ENCODE measurements around the gene RTL1. TPM values are rescaled to one million over a fixed set of nuclear protein-coding genes. Genes with fewer than 3 reads are reported as not detected.

Gene RTL1
- total and polyA plus RNA-seq, 4 donors, result 0.44 to 2.2 (median 1.1) TPM

- H3K4me1 ChIP-seq (ENCODE audit: control insufficient read depth, insufficient read depth, low read length), result peaks cover 9% of the 10 kb centered on the region
- H3K4me3 ChIP-seq (ENCODE audit: low read depth, low read length), result no peak overlapping the region
- H3K27ac ChIP-seq (ENCODE audit: low read depth, low read length), result no peak overlapping the region
- peaks cover 41% of the 10 kb centered on the region for H3K36me3 ChIP-seq (ENCODE audit: control insufficient read depth, insufficient read depth, low read length)
- no peaks in the 10 kb centered on the region for H3K27me3 ChIP-seq (ENCODE audit: control insufficient read depth, insufficient read depth, low read length)
- DNase-seq (ENCODE audit: low read depth in 4 of 6, low spot score in 6 of 6), result no peak
- WGBS (ENCODE audit: insufficient coverage), result 92% methylated on average over 17 of the region's 17 CpGs
- H3K9me3 ChIP-seq (ENCODE audit: control insufficient read depth, insufficient read depth, low read length), result no peaks in the 10 kb centered on the region
These were observed 27.5 kb downstream of the RTL1 start for GRCh38 chr14:100875861-100876590.

- H3K4me1 ChIP-seq (ENCODE audit: control insufficient read depth, insufficient read depth, low read length), result peaks cover 9% of the 10 kb centered on the region
- WGBS (ENCODE audit: insufficient coverage), result 90% methylated on average over 3 of the region's 6 CpGs
- no peaks in the 10 kb centered on the region for H3K9me3 ChIP-seq (ENCODE audit: control insufficient read depth, insufficient read depth, low read length)
- no peak overlapping the region for H3K4me3 ChIP-seq (ENCODE audit: low read depth, low read length)
- no peaks in the 10 kb centered on the region for H3K27me3 ChIP-seq (ENCODE audit: control insufficient read depth, insufficient read depth, low read length)
- no peak for DNase-seq (ENCODE audit: low read depth in 4 of 6, low spot score in 6 of 6)
- H3K27ac ChIP-seq (ENCODE audit: low read depth, low read length), result no peak overlapping the region
- H3K36me3 ChIP-seq (ENCODE audit: control insufficient read depth, insufficient read depth, low read length), result peaks cover 32% of the 10 kb centered on the region
These were observed 28.4 kb downstream of the RTL1 start for GRCh38 chr14:100875126-100875525.

GRCh38 chr14:100874411-100875091 lies 29.0 kb downstream of the RTL1 start:
- Histone ChIP-seq H3K27ac (ENCODE audit: low read depth, low read length) (no peak overlapping the region), H3K4me1 (ENCODE audit: control insufficient read depth, insufficient read depth, low read length) (peaks cover 9% of the 10 kb centered on the region), H3K36me3 (ENCODE audit: control insufficient read depth, insufficient read depth, low read length) (peaks cover 29% of the 10 kb centered on the region), H3K27me3 (ENCODE audit: control insufficient read depth, insufficient read depth, low read length) (no peaks in the 10 kb centered on the region), H3K4me3 (ENCODE audit: low read depth, low read length) (no peak overlapping the region), H3K9me3 (ENCODE audit: control insufficient read depth, insufficient read depth, low read length) (no peaks in the 10 kb centered on the region)
- WGBS (ENCODE audit: insufficient coverage), result 85% methylated on average over 13 of the region's 21 CpGs
- no peak for DNase-seq (ENCODE audit: low read depth in 4 of 6, low spot score in 6 of 6)

- H3K27me3 ChIP-seq (ENCODE audit: control insufficient read depth, insufficient read depth, low read length), result no peaks in the 10 kb centered on the region
- H3K9me3 ChIP-seq (ENCODE audit: control insufficient read depth, insufficient read depth, low read length), result no peaks in the 10 kb centered on the region
- H3K4me1 ChIP-seq (ENCODE audit: control insufficient read depth, insufficient read depth, low read length), result peaks cover 9% of the 10 kb centered on the region
- 100% methylated on average over 2 of the region's 4 CpGs for WGBS (ENCODE audit: insufficient coverage)
- no peak overlapping the region for H3K27ac ChIP-seq (ENCODE audit: low read depth, low read length)
- no peak for DNase-seq (ENCODE audit: low read depth in 4 of 6, low spot score in 6 of 6)
- H3K36me3 ChIP-seq (ENCODE audit: control insufficient read depth, insufficient read depth, low read length), result peaks cover 26% of the 10 kb centered on the region
- no peak overlapping the region for H3K4me3 ChIP-seq (ENCODE audit: low read depth, low read length)
These were observed 29.5 kb downstream of the RTL1 start for GRCh38 chr14:100874051-100874410.

- Histone ChIP-seq H3K4me3 (ENCODE audit: low read depth, low read length) (no peak overlapping the region), H3K4me1 (ENCODE audit: control insufficient read depth, insufficient read depth, low read length) (peaks cover 9% of the 10 kb centered on the region), H3K36me3 (ENCODE audit: control insufficient read depth, insufficient read depth, low read length) (peaks cover 27% of the 10 kb centered on the region), H3K27ac (ENCODE audit: low read depth, low read length) (no peak overlapping the region), H3K9me3 (ENCODE audit: control insufficient read depth, insufficient read depth, low read length) (no peaks in the 10 kb centered on the region), H3K27me3 (ENCODE audit: control insufficient read depth, insufficient read depth, low read length) (no peaks in the 10 kb centered on the region)
- WGBS (ENCODE audit: insufficient coverage), result 50% methylated on average over 2 of the region's 3 CpGs
- DNase-seq (ENCODE audit: low read depth in 4 of 6, low spot score in 6 of 6), result no peak
These were observed 30.4 kb downstream of the RTL1 start for GRCh38 chr14:100873096-100873482.

- no peak overlapping the region for H3K4me3 ChIP-seq (ENCODE audit: low read depth, low read length)
- H3K4me1 ChIP-seq (ENCODE audit: control insufficient read depth, insufficient read depth, low read length), result peaks cover 9% of the 10 kb centered on the region
- no peak for DNase-seq (ENCODE audit: low read depth in 4 of 6, low spot score in 6 of 6)
- no peak overlapping the region for H3K27ac ChIP-seq (ENCODE audit: low read depth, low read length)
- WGBS (ENCODE audit: insufficient coverage), result 85% methylated on average over 15 of the region's 15 CpGs
- peaks cover 29% of the 10 kb centered on the region for H3K36me3 ChIP-seq (ENCODE audit: control insufficient read depth, insufficient read depth, low read length)
- no peaks in the 10 kb centered on the region for H3K27me3 ChIP-seq (ENCODE audit: control insufficient read depth, insufficient read depth, low read length)
- no peaks in the 10 kb centered on the region for H3K9me3 ChIP-seq (ENCODE audit: control insufficient read depth, insufficient read depth, low read length)
These were observed 31.0 kb downstream of the RTL1 start for GRCh38 chr14:100872259-100873095.

- no peak for DNase-seq (ENCODE audit: low read depth in 4 of 6, low spot score in 6 of 6)
- WGBS (ENCODE audit: insufficient coverage), result 83% methylated on average over 16 of the region's 16 CpGs
- H3K36me3 ChIP-seq (ENCODE audit: control insufficient read depth, insufficient read depth, low read length), result peaks cover 37% of the 10 kb centered on the region
- H3K9me3 ChIP-seq (ENCODE audit: control insufficient read depth, insufficient read depth, low read length), result no peaks in the 10 kb centered on the region
- H3K27ac ChIP-seq (ENCODE audit: low read depth, low read length), result no peak overlapping the region
- peaks cover 16% of the 10 kb centered on the region for H3K4me1 ChIP-seq (ENCODE audit: control insufficient read depth, insufficient read depth, low read length)
- H3K27me3 ChIP-seq (ENCODE audit: control insufficient read depth, insufficient read depth, low read length), result no peaks in the 10 kb centered on the region
- H3K4me3 ChIP-seq (ENCODE audit: low read depth, low read length), result no peak overlapping the region
These were observed 32.0 kb downstream of the RTL1 start for GRCh38 chr14:100871234-100872186.

- WGBS (ENCODE audit: insufficient coverage), result 84% methylated on average over 15 of the region's 24 CpGs
- Histone ChIP-seq H3K27ac (ENCODE audit: low read depth, low read length) (no peak overlapping the region), H3K27me3 (ENCODE audit: control insufficient read depth, insufficient read depth, low read length) (no peaks in the 10 kb centered on the region), H3K36me3 (ENCODE audit: control insufficient read depth, insufficient read depth, low read length) (peaks cover 34% of the 10 kb centered on the region), H3K9me3 (ENCODE audit: control insufficient read depth, insufficient read depth, low read length) (no peaks in the 10 kb centered on the region), H3K4me1 (ENCODE audit: control insufficient read depth, insufficient read depth, low read length) (peaks cover 19% of the 10 kb centered on the region), H3K4me3 (ENCODE audit: low read depth, low read length) (no peak overlapping the region)
- DNase-seq (ENCODE audit: low read depth in 4 of 6, low spot score in 6 of 6), result no peak
These were observed 34.7 kb downstream of the RTL1 start for GRCh38 chr14:100868621-100869370.
